Thyroid gland (tissue), 4 donors: ENCODE results near the gene TXNDC11. TPM values are rescaled to one million over a fixed set of nuclear protein-coding genes. Genes with fewer than 3 reads are reported as not detected.
"Not testable (repeated sequence)": the region's sequence is repeated elsewhere in the genome, so short reads cannot be mapped to it uniquely, and the experiment has no call there.

Experiments
- DNase-seq, 2 donors: peaks; one replicate each; pipeline ENCODE4 v3.0.0-alpha.2; 2019
- H3K27ac ChIP-seq, 3 donors: fragments of 200-600 bp; sonication (generic); 1 replicate in 2 of 3; 2 replicates in 1 of 3; pipeline ENCODE4 v1.5.1; 2016 to 2019; ENCODE audit warnings: mild to moderate bottlenecking in 1 of 3, moderate library complexity in 1 of 3
- H3K27me3 ChIP-seq: fragments of 200-600 bp; sonication (generic); one replicate; pipeline ENCODE4 v1.5.1; 2019
- H3K36me3 ChIP-seq, 2 donors: fragments of 200-600 bp; sonication (generic); one replicate each; pipeline ENCODE4 v1.5.1; 2016 to 2019
- H3K4me1 ChIP-seq, 2 donors: fragments of 200-600 bp; sonication (generic); one replicate each; pipeline ENCODE4 v1.5.1; 2017 to 2019
- H3K4me3 ChIP-seq, 3 donors: fragments of 200-600 bp; sonication (generic); replicated peaks in 1 of 3; 1 replicate in 2 of 3; 2 replicates in 1 of 3; pipeline ENCODE4 v1.5.1; 2016; ENCODE audit warnings: mild to moderate bottlenecking in 1 of 3
- H3K9me3 ChIP-seq: fragments of 200-600 bp; sonication (generic); one replicate; pipeline ENCODE4 v1.5.1; 2017
- CTCF ChIP-seq, 6 experiments: fragments of 200-600 bp in 3 of 6; fragments of 450-650 bp in 3 of 6; sonication (generic) in 3 of 6; IDR thresholded peaks; one replicate each; pipeline ENCODE4 v1.5.1; 2016 to 2019; ENCODE audit warnings: antibody characterized with exemption in 6 of 6, mild to moderate bottlenecking in 2 of 6, inconsistent platforms in 1 of 6, moderate library complexity in 1 of 6
- POLR2A ChIP-seq, 2 donors: fragments of 450-650 bp; IDR thresholded peaks; one replicate each; pipeline ENCODE4 v1.6.1; 2017; ENCODE audit warnings: antibody characterized with exemption in 2 of 2, mild to moderate bottlenecking in 2 of 2, moderate library complexity in 1 of 2
- WGBS, 2 donors: methylation state at CpG; one replicate each; pipeline ENCODE4 v1.1.5; 2017; 5-methylcytosine and 5-hydroxymethylcytosine counted together
- intact Hi-C: fragments of 100-400 bp; cut with DNase I; formaldehyde crosslinking; loops from one replicate; pipeline ENCODE4 v1.15.1; 2023
- total RNA-seq, 4 donors: library from RNA; depleted of rRNA; stranded (reverse); fragments of >200 nt; gene quantifications; one replicate each; pipeline ENCODE4 v1.2.3, GENCODE V29; 2016

TXNDC11 gene
- total RNA-seq, result 100 to 1,000 TPM in 3 of 4 donors, 10 to 100 TPM in 1; 77.3 to 135 (median 115) TPM

- Histone ChIP-seq H3K9me3 (no peaks in the 10 kb centered on the region), H3K27me3 (no peaks in the 10 kb centered on the region), H3K36me3 (no peaks in the 10 kb centered on the region), H3K4me3 (peak within 1 kb of the TSS; percentile 74 to 98 (median 80)), H3K27ac (peak within 1 kb of the TSS; percentile 98 to 99 (median 99)), H3K4me1 (peaks cover 25 to 39% of the 10 kb centered on the region in 2 donors)
- DNase-seq, result peak; percentile 99
- no peak for TF ChIP-seq CTCF (IDR thresholded peaks at IDR 0.05)
- TF ChIP-seq POLR2A (IDR thresholded peaks at IDR 0.05), result peak; percentile 99
- intact Hi-C loops, result loop anchor here (5.0 kb wide), 1 partner anchor 55 kb away; the partner anchor contains the start of gene ZC3H7A
- WGBS, 2 donors, result 1 to 2% methylated on average over 16 to 60 of the region's 96 CpGs
These were observed at the start of gene TXNDC11 for GRCh38 chr16:11742536-11743307. Gene TXNDC11 (minus strand): TSS chr16:11742857. CDS start chr16:11742730, 127 bp downstream.

GRCh38 chr16:11791144-11791828 is 48.6 kb upstream of the TXNDC11 start:
- 33 to 44% methylated on average over 8 of the region's 8 CpGs for WGBS, 2 donors
- Histone ChIP-seq H3K9me3 (no peaks in the 10 kb centered on the region), H3K4me3 (no peak overlapping the region), H3K27me3 (no peaks in the 10 kb centered on the region), H3K4me1 (peaks cover 50 to 71% of the 10 kb centered on the region in 2 donors), H3K36me3 (no peaks in the 10 kb centered on the region), H3K27ac (peak overlapping the region; percentile 64 to 98 (median 85))
- peak; percentile 78 to 82 for DNase-seq
- intact Hi-C loops, result no loop called here
- no peak for TF ChIP-seq CTCF (IDR thresholded peaks at IDR 0.05)
- TF ChIP-seq POLR2A (IDR thresholded peaks at IDR 0.05), result peak in 1 of 2 donors; percentile 74

- Histone ChIP-seq H3K27me3 (no peaks in the 10 kb centered on the region), H3K4me3 (no peak overlapping the region), H3K9me3 (no peaks in the 10 kb centered on the region), H3K36me3 (no peaks in the 10 kb centered on the region), H3K27ac (peak overlapping the region in 2 of 3 donors; percentile 48 to 85), H3K4me1 (peaks cover 46 to 66% of the 10 kb centered on the region in 2 donors)
- 84 to 89% methylated on average over 3 of the region's 3 CpGs for WGBS, 2 donors
- no peak for DNase-seq
- TF ChIP-seq POLR2A (IDR thresholded peaks at IDR 0.05) (no peak), CTCF (IDR thresholded peaks at IDR 0.05) (no peak)
- intact Hi-C loops, result no loop called here
These were observed 46.3 kb upstream of the TXNDC11 start for GRCh38 chr16:11788914-11789313.

GRCh38 chr16:11784980-11785599 is 42.4 kb upstream of the TXNDC11 start:
- intact Hi-C loops, H3K9me3 ChIP-seq, DNase-seq, H3K4me3 ChIP-seq, H3K36me3 ChIP-seq, H3K27me3 ChIP-seq: not testable (repeated sequence)
- peak overlapping the region; percentile 89 to 98 (median 97) for H3K27ac ChIP-seq
- peaks cover 43 to 62% of the 10 kb centered on the region in 2 donors for H3K4me1 ChIP-seq
- 91 to 93% methylated on average over 13 of the region's 13 CpGs for WGBS, 2 donors

GRCh38 chr16:11784381-11784780 is 41.7 kb upstream of the TXNDC11 start:
- H3K27me3 ChIP-seq, H3K4me3 ChIP-seq, DNase-seq, intact Hi-C loops, H3K9me3 ChIP-seq, H3K36me3 ChIP-seq: not testable (repeated sequence)
- Histone ChIP-seq H3K27ac (peak overlapping the region; percentile 89 to 98 (median 97)), H3K4me1 (peaks cover 42 to 57% of the 10 kb centered on the region in 2 donors)
- 94 to 97% methylated on average over 6 of the region's 6 CpGs for WGBS, 2 donors
